Heart right ventricle (tissue), 16 donors: Measurements from ENCODE around the gene OR51B2. TPM values are rescaled to one million over a fixed set of nuclear protein-coding genes. Genes with fewer than 3 reads are reported as not detected.

Experiments
- ATAC-seq, 8 donors: fragments of 200-7000 bp; cut with Tn5 transposase; one replicate each; pipeline ENCODE4 v1.9.1; 2020; ENCODE audit warnings: mild to moderate bottlenecking in 8 of 8, moderate library complexity in 8 of 8, moderate number of reproducible peaks in 1 of 8
- DNase-seq, 2 donors: peaks; one replicate each; pipeline ENCODE4 v3.0.0-alpha.2; 2020
- H3K27ac ChIP-seq, 10 donors: fragments of 200-600 bp; sonication (generic) in 2 of 10; one replicate each; pipeline versions ENCODE4 v1.5.0 to v1.8.0; 2020 to 2022; ENCODE audit warnings: mild to moderate bottlenecking in 3 of 10
- H3K27me3 ChIP-seq, 7 donors: fragments of 200-600 bp; one replicate each; pipeline ENCODE4 v1.8.0; 2021 to 2022; ENCODE audit warnings: mild to moderate bottlenecking in 2 of 7
- H3K36me3 ChIP-seq, 9 donors: fragments of 200-600 bp; sonication (generic) in 1 of 9; one replicate each; pipeline versions ENCODE4 v1.5.0 to v1.8.0; 2020 to 2022; ENCODE audit warnings: mild to moderate bottlenecking in 2 of 9
- H3K4me1 ChIP-seq, 9 donors: fragments of 200-600 bp; sonication (generic) in 1 of 9; one replicate each; pipeline versions ENCODE4 v1.5.0 to v1.8.0; 2020 to 2022; ENCODE audit warnings: mild to moderate bottlenecking in 4 of 9
- H3K4me3 ChIP-seq, 10 donors: fragments of 200-600 bp; sonication (generic) in 2 of 10; one replicate each; pipeline versions ENCODE4 v1.5.0 to v1.8.0; 2020 to 2022; ENCODE audit warnings: mild to moderate bottlenecking in 7 of 10, moderate library complexity in 2 of 10
- H3K9me3 ChIP-seq, 11 donors: fragments of 200-600 bp in 10 of 11; sonication (generic) in 2 of 11; one replicate each; pipeline versions ENCODE4 v1.5.0 to v1.8.0; 2013 to 2022; ENCODE audit warnings: mild to moderate bottlenecking in 2 of 11, control low read depth in 1 of 11, moderate library complexity in 1 of 11
- CTCF ChIP-seq, 9 donors: fragments of 200-600 bp; sonication (generic) in 2 of 9; IDR thresholded peaks; one replicate each; pipeline versions ENCODE4 v1.5.0 to v1.8.0; 2021 to 2022; ENCODE audit warnings: antibody characterized with exemption in 9 of 9, mild to moderate bottlenecking in 5 of 9, moderate library complexity in 1 of 9
- WGBS, 2 donors: extraction: QIAGEN DNeasy Blood & Tissue Kit; methylation state at CpG; one replicate each; pipeline ENCODE4 v1.1.7; 2013; ENCODE audit warnings: inconsistent platforms in 1 of 2; 5-methylcytosine and 5-hydroxymethylcytosine counted together
- intact Hi-C, 10 donors: fragments of 100-400 bp; cut with DNase I; formaldehyde crosslinking; loops; one replicate each; pipeline versions ENCODE4 v1.11.1 to v1.14.2; 2022
- polyA plus RNA-seq, 2 donors: library from polyadenylated mRNA; stranded (reverse); fragments of 200-250 nt; gene quantifications; one replicate each; pipeline ENCODE4 v1.2.3, GENCODE V29; 2013
- total RNA-seq, 10 donors: library from RNA; stranded (reverse); fragmentation: NEBNext Ultra II Directional in 3 of 10; extraction: Animal tissue kit (Norgen Biotek cat#: 25700) in 3 of 10; gene quantifications; one replicate each; pipeline versions ENCODE4 v1.2.1 to v1.2.4, GENCODE V29; 2021 to 2023
- donor health status: Arrhythmogenic right ventricular cardiomyopathy.
- donor health status: ischemic (EF 13 %, LVEDD 7.1; RV severe dilation, severe dysfunction).
- donor health status: healthy with polysubstance abuse.
- donor health status: DM: no; HTN: yes; CAD: no.
- donor health status: DM: no; HTN: no; CAD: no.
- donor health status: ischemic (EF 25% LVEDD 6.9; RV normal size, moderate dysfunction).
- donor health status: ischemic (EF 25% LVEDD 5.7; RV mildly dilated, moderate dysfunction).
- donor health status: healthy.
- donor health status: DM: yes; HTN: yes; CAD: no.
- donor health status: Ischemic cardiomyopathy.
- donor health status: ischemic (EF 35%, LVEDD 5.7; RV mildly dilated, moderate dysfunction).
- donor health status: nonischemic (EF 11% LVEDD 7.7; RV severe dilation, severe dysfunction).
- donor health status: DM: yes; HTN: yes; CAD: no.
- donor health status: PGD.
- donor health status: ischemic (EF 29% LVEDD 5.4; RV normal size, mild dysfunction).
- donor health status: nonischemic (EF 23%, LVEDD 6.1; RV moderate dilation, normal function).

Gene OR51B2
- total and polyA plus RNA-seq, 12 donors, result not detected

- Histone ChIP-seq H3K9me3 (no peaks in the 10 kb centered on the region), H3K4me1 (no peaks in the 10 kb centered on the region), H3K36me3 (no peaks in the 10 kb centered on the region), H3K27me3 (peaks cover 0 to 2% (median 0%) of the 10 kb centered on the region in 7 donors), H3K27ac (no peak overlapping the region), H3K4me3 (no peak overlapping the region)
- TF ChIP-seq CTCF (IDR thresholded peaks at IDR 0.05), result no peak
- intact Hi-C loops, result no loop called here
- DNase-seq (no peak), ATAC-seq (no peak)
- WGBS, 2 donors, result 66 to 67% methylated on average over 5 of the region's 5 CpGs
Measured at GRCh38 chr11:5274395-5274794, 49.7 kb downstream of the OR51B2 start.

Other genes with a start within 250 kb of the OR51B2 start
- not detected for gene OR52A5, start 185.9 kb downstream of the OR51B2 start, total RNA-seq
- not detected for gene OR52A5, start 185.9 kb downstream of the OR51B2 start, polyA plus RNA-seq
- not detected for gene OR52A1, start 169.5 kb downstream of the OR51B2 start, total RNA-seq
- gene OR52A1, start 169.5 kb downstream of the OR51B2 start, polyA plus RNA-seq, result not detected
- gene OR51V1, start 123.6 kb downstream of the OR51B2 start, total RNA-seq, result not detected
- gene OR51V1, start 123.6 kb downstream of the OR51B2 start, polyA plus RNA-seq, result not detected
- gene HBB, start 97.2 kb downstream of the OR51B2 start, total RNA-seq, result 1,000 to 10,000 TPM in 1 of 10 donors, 100 to 1,000 TPM in 9; 188 to 1,566 (median 288) TPM
- 10 to 100 TPM in 1 of 2 donors, not detected in 1; 39.1 TPM for gene HBB, start 97.2 kb downstream of the OR51B2 start, polyA plus RNA-seq
- 1 to 10 TPM in 1 of 10 donors, under 1 TPM in 3, not detected in 6; 0.41 to 5.3 (median 0.73) TPM for gene HBD, start 89.8 kb downstream of the OR51B2 start, total RNA-seq
- gene HBD, start 89.8 kb downstream of the OR51B2 start, polyA plus RNA-seq, result not detected
- under 1 TPM in 1 of 10 donors, not detected in 9; 0.30 TPM for gene HBG1, start 74.4 kb downstream of the OR51B2 start, total RNA-seq
- gene HBG1, start 74.4 kb downstream of the OR51B2 start, polyA plus RNA-seq, result under 1 TPM in 1 of 2 donors, not detected in 1; 0.20 TPM
- 1 to 10 TPM in 1 of 10 donors, under 1 TPM in 2, not detected in 7; 0.41 to 1.0 (median 0.45) TPM for gene HBG2, start 69.5 kb downstream of the OR51B2 start, total RNA-seq
- under 1 TPM in 1 of 2 donors, not detected in 1; 0.12 TPM for gene HBG2, start 69.5 kb downstream of the OR51B2 start, polyA plus RNA-seq
- gene HBE1, start 54.4 kb downstream of the OR51B2 start, total RNA-seq, result not detected
- gene HBE1, start 54.4 kb downstream of the OR51B2 start, polyA plus RNA-seq, result not detected
- not detected for gene OR51B4, start 22.4 kb downstream of the OR51B2 start, total RNA-seq
- gene OR51B4, start 22.4 kb downstream of the OR51B2 start, polyA plus RNA-seq, result not detected
- gene OR51B5, start 19.2 kb upstream of the OR51B2 start, total RNA-seq, result under 1 TPM in 2 of 10 donors, not detected in 8; 0.25 to 0.46 TPM
- not detected for gene OR51B5, start 19.2 kb upstream of the OR51B2 start, polyA plus RNA-seq
- not detected for gene OR51B6, start 27.2 kb upstream of the OR51B2 start, total RNA-seq
- gene OR51B6, start 27.2 kb upstream of the OR51B2 start, polyA plus RNA-seq, result not detected
- gene OR51M1, start 59.5 kb upstream of the OR51B2 start, total RNA-seq, result not detected
- not detected for gene OR51M1, start 59.5 kb upstream of the OR51B2 start, polyA plus RNA-seq
- not detected for gene OR51Q1, start 97.8 kb upstream of the OR51B2 start, total RNA-seq
- gene OR51Q1, start 97.8 kb upstream of the OR51B2 start, polyA plus RNA-seq, result not detected
- under 1 TPM in 1 of 10 donors, not detected in 9; 0.28 TPM for gene OR51I1, start 117.2 kb upstream of the OR51B2 start, total RNA-seq
- not detected for gene OR51I1, start 117.2 kb upstream of the OR51B2 start, polyA plus RNA-seq
- gene OR51I2, start 125.0 kb upstream of the OR51B2 start, total RNA-seq, result not detected
- gene OR51I2, start 125.0 kb upstream of the OR51B2 start, polyA plus RNA-seq, result not detected
- not detected for gene OR52D1, start 164.4 kb upstream of the OR51B2 start, total RNA-seq
- gene OR52D1, start 164.4 kb upstream of the OR51B2 start, polyA plus RNA-seq, result not detected
- under 1 TPM in 3 of 10 donors, not detected in 7; 0.20 to 0.32 (median 0.24) TPM for gene UBQLN3, start 185.7 kb upstream of the OR51B2 start, total RNA-seq
- gene UBQLN3, start 185.7 kb upstream of the OR51B2 start, polyA plus RNA-seq, result not detected
- gene UBQLNL, start 192.4 kb upstream of the OR51B2 start, total RNA-seq, result under 1 TPM in 5 of 10 donors, not detected in 5; 0.10 to 0.42 (median 0.13) TPM
- gene UBQLNL, start 192.4 kb upstream of the OR51B2 start, polyA plus RNA-seq, result under 1 TPM; 0.10 to 0.80 TPM
- gene OR52H1, start 224.2 kb upstream of the OR51B2 start, total RNA-seq, result not detected
- not detected for gene OR52H1, start 224.2 kb upstream of the OR51B2 start, polyA plus RNA-seq